Neural cell (in vitro differentiated cells): ENCODE measurements around the gene IL1RAP. TPM values are rescaled to one million over a fixed set of nuclear protein-coding genes. Genes with fewer than 3 reads are reported as not detected.

Experiments used
- H2AFZ ChIP-seq: fragments of 200-600, 300-800 bp; sonication (generic), shearing (Covaris generic); 2 replicates; pipeline ENCODE4 v1.6.0; 2014; ENCODE audit warnings: low read depth, mild to moderate bottlenecking, antibody characterized with exemption, low read length, moderate library complexity
- H3F3A ChIP-seq: fragments of 200-600 bp; shearing (Covaris generic); 2 replicates; pipeline ENCODE4 v1.6.1; 2016; ENCODE audit warnings: mild to moderate bottlenecking, moderate library complexity, mixed read lengths, antibody characterized with exemption, low read length; ENCODE audit not compliant: insufficient read depth, poor library complexity, severe bottlenecking
- H3K27ac ChIP-seq: fragments of 200-600, 300-800 bp; sonication (generic), shearing (Covaris generic); 2 replicates; pipeline ENCODE4 v1.5.1; 2014; ENCODE audit warnings: mild to moderate bottlenecking, low read length, moderate library complexity
- H3K27me3 ChIP-seq: fragments of 300-800, 200-600 bp; sonication (generic), shearing (Covaris generic); 2 replicates; pipeline ENCODE4 v1.6.0; 2014; ENCODE audit warnings: mild to moderate bottlenecking, low read depth, low read length, moderate library complexity; ENCODE audit not compliant: insufficient read depth
- H3K36me3 ChIP-seq: fragments of 300-800, 200-600 bp; sonication (generic), shearing (Covaris generic); 2 replicates; pipeline ENCODE4 v1.5.1; 2014; ENCODE audit warnings: mild to moderate bottlenecking, antibody characterized with exemption, low read length, moderate library complexity; ENCODE audit not compliant: insufficient read depth
- H3K4me2 ChIP-seq: fragments of 300-800, 200-600 bp; sonication (generic), shearing (Covaris generic); 2 replicates; pipeline ENCODE4 v1.6.0; 2014; ENCODE audit warnings: mild to moderate bottlenecking, low read length
- H3K4me3 ChIP-seq: fragments of 300-800, 200-600 bp; sonication (generic), shearing (Covaris generic); 2 replicates; pipeline ENCODE4 v1.5.1; 2014; ENCODE audit warnings: mild to moderate bottlenecking, low read length, moderate library complexity
- H3K79me2 ChIP-seq: fragments of 200-600 bp; shearing (Covaris generic); replicated peaks from 2 replicates; pipeline ENCODE4 v1.6.0; 2014; ENCODE audit warnings: mild to moderate bottlenecking, low read length, moderate library complexity; ENCODE audit not compliant: insufficient read depth
- H3K9ac ChIP-seq: fragments of 300-800, 200-600 bp; sonication (generic), shearing (Covaris generic); 2 replicates; pipeline ENCODE4 v1.6.1; 2016; ENCODE audit warnings: mild to moderate bottlenecking, low read length, mixed read lengths
- H3K9me2 ChIP-seq: fragments of 200-600 bp; shearing (Covaris generic); 2 replicates; pipeline ENCODE4 v1.6.1; 2016; ENCODE audit warnings: mild to moderate bottlenecking, low read length, mixed read lengths; ENCODE audit not compliant: insufficient read depth
- H3K9me3 ChIP-seq: fragments of 200-600, 300-800 bp; sonication (generic), shearing (Covaris generic); 2 replicates; pipeline ENCODE4 v1.6.1; 2016; ENCODE audit warnings: mild to moderate bottlenecking, mixed run types, low read length, moderate library complexity, mixed read lengths
- H4K20me1 ChIP-seq: fragments of 200-600 bp; shearing (Covaris generic); 2 replicates; pipeline ENCODE4 v1.6.1; 2016; ENCODE audit warnings: mild to moderate bottlenecking, mixed run types; ENCODE audit not compliant: insufficient read depth
- EP300 ChIP-seq: fragments of 450-650 bp; conservative IDR thresholded peaks from 2 replicates; pipeline ENCODE4 v1.6.1; 2014; ENCODE audit warnings: antibody characterized with exemption, mild to moderate bottlenecking, moderate library complexity; ENCODE audit not compliant: poor library complexity, severe bottlenecking
- EZH2 ChIP-seq: fragments of 200-600, 300-800 bp; shearing (Covaris generic), sonication (generic); IDR thresholded peaks from 2 replicates; pipeline ENCODE4 v1.6.1; 2014; ENCODE audit warnings: antibody characterized with exemption, low read length, borderline replicate concordance, mild to moderate bottlenecking; ENCODE audit not compliant: insufficient read depth, poor library complexity, severe bottlenecking
- MXI1 ChIP-seq: fragments of 450-650 bp; conservative IDR thresholded peaks from 2 replicates; pipeline ENCODE4 v1.6.1; 2014; ENCODE audit warnings: antibody characterized with exemption, mild to moderate bottlenecking; ENCODE audit not compliant: poor library complexity, severe bottlenecking
- POLR2AphosphoS5 ChIP-seq: IDR thresholded peaks from 2 replicates; pipeline ENCODE4 v1.6.1; 2012
- RAD21 ChIP-seq: fragments of 450-650 bp; conservative IDR thresholded peaks from 2 replicates; pipeline ENCODE4 v1.6.1; 2014; ENCODE audit warnings: antibody characterized with exemption, mild to moderate bottlenecking, moderate library complexity
- SMC3 ChIP-seq: fragments of 450-650 bp; conservative IDR thresholded peaks from 2 replicates; pipeline ENCODE4 v1.6.1; 2014; ENCODE audit warnings: antibody characterized with exemption, mild to moderate bottlenecking, moderate library complexity; ENCODE audit not compliant: poor library complexity
- TAF1 ChIP-seq: IDR thresholded peaks from 2 replicates; pipeline ENCODE4 v1.6.1; 2012; ENCODE audit warnings: low read depth
- polyA plus RNA-seq: library from polyadenylated mRNA; depleted of rRNA; stranded (reverse); fragments of >200 nt; gene quantifications from 2 replicates; pipeline ENCODE4 v1.2.3, GENCODE V29; 2014
- TF ChIP-seq, protein P1 (sequence below): fragments of 450-650 bp; IDR thresholded peaks from 2 replicates; pipeline ENCODE4 v1.5.1; 2014; ENCODE audit warnings: antibody characterized with exemption, mild to moderate bottlenecking, moderate library complexity; ENCODE audit not compliant: poor library complexity, severe bottlenecking
- TF ChIP-seq, protein P2 (sequence below): IDR thresholded peaks from 2 replicates; pipeline ENCODE4 v1.6.1; 2012; ENCODE audit warnings: borderline replicate concordance

IL1RAP gene
- polyA plus RNA-seq, 1 donor from 2014 or later, result 24.6 TPM

DNA sequence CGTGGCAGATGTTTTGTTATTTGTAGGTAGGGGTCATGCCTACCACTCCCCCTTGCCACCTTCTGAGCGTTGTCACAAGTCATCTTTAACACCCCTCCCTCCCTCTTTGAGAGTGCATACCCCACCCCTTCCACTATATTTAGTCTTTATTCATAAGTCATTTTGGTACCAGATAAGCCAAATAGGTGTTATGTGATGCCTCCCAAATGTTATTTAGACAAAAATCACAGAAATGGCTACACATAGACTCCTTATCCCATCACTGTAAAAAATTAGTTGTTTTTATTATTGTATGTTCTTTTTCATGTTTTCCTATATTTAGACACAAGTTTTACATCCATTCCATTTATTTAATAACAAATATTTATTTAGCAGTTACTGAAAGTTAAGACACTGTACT is 93.1 kb downstream of the IL1RAP start:
- no peaks in the 10 kb centered on the region for H3F3A ChIP-seq
- H4K20me1 ChIP-seq, result no peaks in the 10 kb centered on the region
- no peaks in the 10 kb centered on the region for H3K79me2 ChIP-seq
- no peaks in the 10 kb centered on the region for H3K27me3 ChIP-seq
- H3K9ac ChIP-seq, result no peak overlapping the region
- no peaks in the 10 kb centered on the region for H3K9me3 ChIP-seq
- H3K4me3 ChIP-seq, result no peak overlapping the region
- H3K9me2 ChIP-seq, result no peaks in the 10 kb centered on the region
- H3K4me2 ChIP-seq, result no peak overlapping the region
- no peak for TF ChIP-seq EZH2
- H3K36me3 ChIP-seq, result no peaks in the 10 kb centered on the region
- H3K27ac ChIP-seq, result no peak overlapping the region
- no peak overlapping the region for H2AFZ ChIP-seq

DNA sequence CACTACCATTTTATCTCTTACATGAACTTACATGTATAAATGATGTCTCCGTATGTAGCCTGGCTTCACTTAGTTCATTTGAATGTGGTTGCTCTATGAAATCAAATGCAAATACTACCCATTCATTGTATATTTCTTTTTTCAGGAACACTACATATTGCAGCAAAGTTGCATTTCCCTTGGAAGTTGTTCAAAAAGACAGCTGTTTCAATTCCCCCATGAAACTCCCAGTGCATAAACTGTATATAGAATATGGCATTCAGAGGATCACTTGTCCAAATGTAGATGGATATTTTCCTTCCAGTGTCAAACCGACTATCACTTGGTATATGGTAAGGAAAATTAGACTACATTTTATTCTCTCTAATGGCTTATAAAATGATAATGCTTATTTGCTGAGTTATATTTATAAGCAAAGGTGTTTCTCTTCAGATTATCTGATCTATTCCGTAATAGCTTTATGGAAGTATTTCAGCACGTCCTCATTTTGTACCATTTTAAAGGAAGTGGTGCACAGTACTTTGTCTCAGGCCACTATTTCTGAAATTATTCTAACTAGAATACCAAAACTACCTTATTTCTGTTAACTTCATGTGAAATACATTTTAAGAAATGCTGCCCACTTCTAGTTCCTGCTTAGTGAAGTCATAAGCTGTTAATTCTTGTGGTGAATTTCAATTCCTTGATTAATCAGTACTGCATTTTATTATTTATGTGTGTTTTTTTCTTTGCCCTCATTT is 95.1 kb downstream of the IL1RAP start:
- no peak overlapping the region for H3K9ac ChIP-seq
- no peak overlapping the region for H3K4me2 ChIP-seq
- H3K27me3 ChIP-seq, result no peaks in the 10 kb centered on the region
- no peaks in the 10 kb centered on the region for H3K36me3 ChIP-seq
- H4K20me1 ChIP-seq, result no peaks in the 10 kb centered on the region
- H3K9me3 ChIP-seq, result no peaks in the 10 kb centered on the region
- H3F3A ChIP-seq, result no peaks in the 10 kb centered on the region
- no peak for TF ChIP-seq EZH2
- TF ChIP-seq POLR2AphosphoS5, result no peak
- TF ChIP-seq SMC3, result no peak
- TF ChIP-seq, protein P1, sequence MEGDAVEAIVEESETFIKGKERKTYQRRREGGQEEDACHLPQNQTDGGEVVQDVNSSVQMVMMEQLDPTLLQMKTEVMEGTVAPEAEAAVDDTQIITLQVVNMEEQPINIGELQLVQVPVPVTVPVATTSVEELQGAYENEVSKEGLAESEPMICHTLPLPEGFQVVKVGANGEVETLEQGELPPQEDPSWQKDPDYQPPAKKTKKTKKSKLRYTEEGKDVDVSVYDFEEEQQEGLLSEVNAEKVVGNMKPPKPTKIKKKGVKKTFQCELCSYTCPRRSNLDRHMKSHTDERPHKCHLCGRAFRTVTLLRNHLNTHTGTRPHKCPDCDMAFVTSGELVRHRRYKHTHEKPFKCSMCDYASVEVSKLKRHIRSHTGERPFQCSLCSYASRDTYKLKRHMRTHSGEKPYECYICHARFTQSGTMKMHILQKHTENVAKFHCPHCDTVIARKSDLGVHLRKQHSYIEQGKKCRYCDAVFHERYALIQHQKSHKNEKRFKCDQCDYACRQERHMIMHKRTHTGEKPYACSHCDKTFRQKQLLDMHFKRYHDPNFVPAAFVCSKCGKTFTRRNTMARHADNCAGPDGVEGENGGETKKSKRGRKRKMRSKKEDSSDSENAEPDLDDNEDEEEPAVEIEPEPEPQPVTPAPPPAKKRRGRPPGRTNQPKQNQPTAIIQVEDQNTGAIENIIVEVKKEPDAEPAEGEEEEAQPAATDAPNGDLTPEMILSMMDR, result no peak
- TF ChIP-seq EP300, result no peak
- TF ChIP-seq MXI1, result no peak
- no peak for TF ChIP-seq RAD21
- TF ChIP-seq TAF1, result no peak
- TF ChIP-seq, protein P2, sequence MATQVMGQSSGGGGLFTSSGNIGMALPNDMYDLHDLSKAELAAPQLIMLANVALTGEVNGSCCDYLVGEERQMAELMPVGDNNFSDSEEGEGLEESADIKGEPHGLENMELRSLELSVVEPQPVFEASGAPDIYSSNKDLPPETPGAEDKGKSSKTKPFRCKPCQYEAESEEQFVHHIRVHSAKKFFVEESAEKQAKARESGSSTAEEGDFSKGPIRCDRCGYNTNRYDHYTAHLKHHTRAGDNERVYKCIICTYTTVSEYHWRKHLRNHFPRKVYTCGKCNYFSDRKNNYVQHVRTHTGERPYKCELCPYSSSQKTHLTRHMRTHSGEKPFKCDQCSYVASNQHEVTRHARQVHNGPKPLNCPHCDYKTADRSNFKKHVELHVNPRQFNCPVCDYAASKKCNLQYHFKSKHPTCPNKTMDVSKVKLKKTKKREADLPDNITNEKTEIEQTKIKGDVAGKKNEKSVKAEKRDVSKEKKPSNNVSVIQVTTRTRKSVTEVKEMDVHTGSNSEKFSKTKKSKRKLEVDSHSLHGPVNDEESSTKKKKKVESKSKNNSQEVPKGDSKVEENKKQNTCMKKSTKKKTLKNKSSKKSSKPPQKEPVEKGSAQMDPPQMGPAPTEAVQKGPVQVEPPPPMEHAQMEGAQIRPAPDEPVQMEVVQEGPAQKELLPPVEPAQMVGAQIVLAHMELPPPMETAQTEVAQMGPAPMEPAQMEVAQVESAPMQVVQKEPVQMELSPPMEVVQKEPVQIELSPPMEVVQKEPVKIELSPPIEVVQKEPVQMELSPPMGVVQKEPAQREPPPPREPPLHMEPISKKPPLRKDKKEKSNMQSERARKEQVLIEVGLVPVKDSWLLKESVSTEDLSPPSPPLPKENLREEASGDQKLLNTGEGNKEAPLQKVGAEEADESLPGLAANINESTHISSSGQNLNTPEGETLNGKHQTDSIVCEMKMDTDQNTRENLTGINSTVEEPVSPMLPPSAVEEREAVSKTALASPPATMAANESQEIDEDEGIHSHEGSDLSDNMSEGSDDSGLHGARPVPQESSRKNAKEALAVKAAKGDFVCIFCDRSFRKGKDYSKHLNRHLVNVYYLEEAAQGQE, result no peak
- H3K79me2 ChIP-seq, result no peaks in the 10 kb centered on the region
- H2AFZ ChIP-seq, result no peak overlapping the region
- H3K9me2 ChIP-seq, result no peaks in the 10 kb centered on the region
- no peak overlapping the region for H3K4me3 ChIP-seq
- H3K27ac ChIP-seq, result no peak overlapping the region
